GM19468 (cell line): Measurements from ENCODE around the gene B3GNT7.
"Not testable (repeated sequence)": the region's sequence is repeated elsewhere in the genome, so short reads cannot be mapped to it uniquely, and the experiment has no call there.

Experiments used
- ATAC-seq: cut with Tn5 transposase; IDR thresholded peaks from one replicate; pipeline ENCODE4 v1.9.1; 2021; ENCODE audit warnings: mild to moderate bottlenecking, moderate library complexity, moderate number of reproducible peaks; ENCODE audit not compliant: unreplicated experiment; ENCODE audit errors: extremely low read depth

Gene B3GNT7

DNA sequence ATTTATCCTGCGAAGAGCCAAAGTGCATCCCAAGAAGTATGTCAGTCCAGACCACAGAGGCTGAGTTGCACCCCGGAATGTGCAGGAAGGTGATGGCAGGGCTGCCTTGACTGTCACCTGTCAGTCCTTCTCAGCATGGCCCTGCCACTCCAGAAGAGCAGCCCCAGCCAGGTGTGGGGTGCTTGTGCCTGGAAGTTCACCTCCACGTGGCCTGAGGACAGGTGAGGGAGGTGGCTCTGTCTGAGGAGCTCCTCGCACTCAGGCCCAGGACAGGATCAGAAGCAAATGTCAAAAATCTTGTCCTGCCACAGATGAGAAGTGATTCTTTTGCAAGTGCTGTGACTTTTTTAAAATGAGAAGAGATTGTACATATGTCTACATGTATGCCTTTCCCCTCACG lies 31.4 kb upstream of the B3GNT7 start:
- ATAC-seq = no peak

DNA sequence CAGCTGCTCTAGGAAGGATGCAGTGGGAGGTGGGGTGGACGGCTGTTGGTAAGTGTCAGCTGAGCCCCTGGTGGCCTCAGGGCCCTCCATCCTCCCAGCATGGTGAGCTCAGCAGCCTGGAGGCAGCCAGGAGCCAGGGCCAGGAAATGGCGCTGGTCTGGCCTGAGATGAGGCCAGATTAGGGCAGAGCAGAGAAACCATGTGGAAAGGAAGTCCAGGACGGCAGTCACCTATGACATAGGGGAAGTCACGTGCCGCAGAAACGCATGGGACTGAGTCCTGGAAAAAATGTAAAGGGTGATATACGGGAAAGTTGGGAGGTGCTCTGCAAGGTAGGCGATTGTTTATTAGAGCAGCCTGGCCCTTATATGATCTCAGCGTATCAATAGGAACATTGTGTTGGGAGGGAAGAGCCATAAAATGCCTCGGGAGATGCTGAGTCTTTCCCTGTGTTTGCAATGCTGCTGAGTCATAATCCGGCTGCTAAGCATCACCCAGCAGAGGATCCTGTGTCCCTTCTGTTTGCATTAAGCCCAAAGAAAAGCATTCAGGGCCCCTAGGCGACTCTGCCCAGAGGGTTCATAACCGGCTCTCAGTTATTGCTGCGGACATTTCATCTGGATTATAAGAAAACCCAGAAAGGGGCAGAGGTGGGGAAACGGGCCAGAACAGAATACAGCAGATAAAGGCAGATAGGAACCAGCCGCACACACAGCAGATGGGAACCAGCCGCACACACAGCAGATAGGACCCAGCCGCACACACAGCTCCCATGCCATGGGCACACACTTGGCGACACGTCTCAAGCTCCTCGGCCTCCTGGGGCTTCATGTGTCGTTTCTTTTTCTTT lies 30.3 kb upstream of the B3GNT7 start:
- no peak for ATAC-seq

DNA sequence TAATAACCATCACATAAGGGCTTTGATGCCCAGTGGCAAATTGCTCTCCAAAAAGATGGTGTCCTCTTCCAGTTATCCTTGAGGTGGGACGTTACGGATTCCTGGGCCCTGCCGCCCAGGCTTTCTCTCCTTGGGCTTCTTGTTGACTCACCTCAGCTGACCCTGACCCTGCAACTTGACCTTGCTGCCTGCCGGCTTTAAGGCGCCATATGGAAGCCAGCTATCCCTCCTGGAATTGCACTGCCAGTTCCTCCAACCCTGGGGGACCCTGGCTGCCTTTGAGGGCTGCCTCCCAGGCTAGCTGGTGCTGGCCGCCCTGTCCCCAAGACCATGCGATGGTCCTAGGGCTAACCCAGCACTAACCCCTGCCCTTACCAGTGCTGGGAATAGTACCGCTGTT lies 28.3 kb upstream of the B3GNT7 start:
- no peak for ATAC-seq

DNA sequence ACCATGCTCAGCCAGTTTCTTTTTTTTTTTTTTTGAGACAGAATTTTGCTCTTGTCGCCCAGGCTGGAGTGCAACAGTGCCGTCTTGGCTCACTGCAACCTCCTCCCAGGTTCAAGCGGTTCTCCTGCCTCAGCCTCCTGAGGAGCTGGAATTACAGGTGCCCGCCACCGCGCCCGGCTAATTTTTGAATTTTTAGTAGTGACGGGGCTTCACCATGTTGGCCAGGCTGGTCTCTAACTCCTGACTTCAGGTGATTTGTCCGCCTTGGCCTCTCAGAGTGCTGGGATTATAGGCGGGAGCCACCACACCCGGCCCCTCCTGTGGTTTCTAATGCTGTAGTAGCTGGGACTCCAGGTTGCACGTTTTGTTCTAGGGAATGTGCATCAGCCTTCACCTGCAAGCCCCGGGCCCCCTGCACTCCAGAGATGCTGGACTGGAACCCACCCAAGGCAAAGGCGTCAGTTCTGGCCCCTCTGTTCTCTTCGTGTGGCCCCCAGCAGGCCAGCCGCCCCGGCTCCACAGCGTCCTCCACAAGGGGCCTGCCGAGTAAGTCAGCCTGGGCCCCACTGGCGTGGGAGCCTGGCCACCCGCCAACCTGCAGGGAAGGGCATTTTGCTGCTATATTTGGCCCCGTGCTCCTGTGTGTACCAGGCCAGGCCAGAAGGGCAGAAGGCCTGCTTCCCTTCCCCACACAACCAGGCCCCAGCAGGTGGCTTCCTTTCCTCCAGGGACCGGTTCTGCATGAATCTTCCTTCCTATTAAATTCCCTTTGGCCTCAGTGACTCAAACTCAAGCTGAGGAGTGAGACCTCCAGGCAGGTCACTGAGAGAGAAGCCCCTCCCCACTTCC lies 25.7 kb upstream of the B3GNT7 start:
- no peak for ATAC-seq

DNA sequence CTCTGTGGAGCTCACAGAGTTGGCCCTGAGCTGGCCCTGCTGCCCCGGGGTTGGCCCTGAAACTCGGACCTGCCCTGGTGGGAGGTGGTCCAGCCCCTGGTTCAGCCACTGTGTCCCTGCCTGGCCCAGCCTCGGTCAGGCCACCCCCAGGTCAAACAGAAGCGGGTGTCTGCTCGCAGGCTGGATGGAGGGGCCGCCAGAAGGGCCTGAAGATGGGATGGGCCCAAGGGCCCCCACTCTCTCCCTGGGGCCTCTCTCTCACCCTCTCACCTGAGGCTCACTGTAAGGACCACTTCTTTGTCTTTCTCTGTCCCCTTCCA lies 25.1 kb upstream of the B3GNT7 start:
- ATAC-seq = no peak

DNA sequence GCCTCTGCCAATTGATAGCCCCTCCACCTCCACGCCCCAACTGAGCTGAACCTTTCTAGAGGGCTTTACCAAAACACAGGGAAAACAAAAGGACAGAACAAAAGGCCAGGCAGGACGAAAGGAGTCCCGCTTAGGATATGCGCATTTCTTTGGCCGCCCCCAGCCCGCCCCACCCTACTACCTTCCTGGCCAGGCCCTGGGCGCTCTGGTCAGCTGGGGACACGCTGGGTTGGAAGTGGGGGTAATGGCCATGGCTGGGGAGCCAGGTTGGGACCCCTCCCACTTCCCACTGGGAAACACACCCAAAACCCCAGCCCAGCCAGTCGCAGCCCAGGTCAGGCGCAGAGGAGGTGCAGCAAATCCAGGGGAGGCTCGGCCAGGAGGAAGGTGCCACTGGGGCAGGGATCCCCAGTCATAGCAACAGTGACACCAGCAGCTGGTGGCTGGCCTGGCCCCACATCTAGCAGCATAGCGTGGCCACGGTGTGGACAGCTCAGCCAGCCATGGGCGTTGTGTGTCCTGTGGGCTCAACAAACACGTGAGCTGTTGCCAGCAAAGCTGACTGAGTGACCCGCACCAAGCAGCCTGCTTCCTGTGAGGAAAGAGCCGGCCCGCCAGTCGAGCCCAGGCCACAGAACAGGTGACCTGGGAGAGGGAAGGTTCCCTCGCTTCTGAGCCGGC lies 24.6 kb upstream of the B3GNT7 start:
- ATAC-seq = no peak

DNA sequence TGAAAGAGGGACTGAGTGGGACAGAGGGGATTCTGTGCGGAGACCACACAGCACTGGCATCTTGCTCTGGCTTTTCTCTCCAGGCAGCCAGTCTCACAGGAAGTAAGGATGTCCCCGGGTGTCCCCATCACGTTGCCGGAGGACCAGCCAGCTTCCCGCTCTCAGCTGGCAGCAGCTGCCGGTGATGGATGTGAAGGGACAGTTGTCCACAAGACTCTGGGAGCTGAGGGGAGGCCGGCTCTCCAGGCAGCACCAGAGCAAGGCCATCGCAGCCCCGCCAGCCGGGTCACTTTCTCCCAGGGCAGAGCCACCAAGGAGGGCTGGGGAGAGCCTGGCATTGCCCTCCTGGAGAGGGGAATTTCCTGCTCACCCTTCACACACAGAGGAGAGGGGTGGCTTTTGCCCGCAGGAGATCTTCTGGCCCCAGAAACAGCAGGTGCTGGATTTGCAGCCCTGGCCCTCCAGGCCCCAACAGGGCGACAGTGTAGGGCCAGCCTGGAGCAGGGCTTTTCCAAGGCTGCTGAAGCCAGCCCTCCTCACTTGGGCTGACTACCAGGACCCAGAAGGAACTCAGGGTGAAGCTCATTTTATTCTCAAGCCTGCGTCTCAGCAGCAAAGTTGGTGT lies 24.0 kb upstream of the B3GNT7 start:
- ATAC-seq = no peak

DNA sequence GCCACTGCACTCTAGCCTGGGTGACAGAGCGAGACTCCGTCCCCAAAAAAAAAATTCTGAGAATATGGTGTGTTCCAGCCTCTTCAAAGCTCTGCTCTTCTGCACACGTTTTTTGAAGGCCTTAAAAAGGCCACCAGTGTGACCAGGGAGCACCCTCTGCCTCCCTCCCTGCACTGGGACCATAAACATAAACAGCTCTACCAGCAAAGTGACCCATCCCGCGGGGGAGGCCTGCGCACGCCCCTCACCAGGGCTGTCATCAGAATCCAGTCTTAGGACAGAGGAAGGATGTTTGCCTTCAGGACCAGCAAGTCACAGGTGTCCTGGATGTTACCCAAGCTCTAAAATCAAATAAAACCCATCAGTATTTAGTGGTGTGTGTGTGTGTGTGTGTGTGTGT lies 23.2 kb upstream of the B3GNT7 start:
- no peak for ATAC-seq

DNA sequence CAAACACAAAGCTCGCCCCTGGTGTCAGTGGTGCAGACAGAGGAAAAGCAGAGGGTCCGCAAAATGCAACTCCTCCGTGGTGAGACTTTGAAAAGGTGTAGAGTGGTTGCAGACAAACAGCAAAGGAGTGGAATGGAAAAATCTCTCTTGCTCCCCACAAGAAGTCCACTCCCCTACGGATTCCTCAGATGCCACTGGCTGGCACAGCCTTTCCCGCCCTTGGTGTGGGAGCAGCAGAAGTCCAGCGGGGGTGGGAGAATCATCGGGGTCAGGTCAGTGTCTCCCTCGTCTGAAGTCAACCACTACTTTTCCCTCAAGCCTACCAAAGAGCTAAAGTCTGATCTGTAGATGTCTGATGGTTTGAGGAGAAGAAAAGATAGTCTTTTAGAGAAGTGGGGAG lies 22.3 kb upstream of the B3GNT7 start:
- no peak for ATAC-seq

DNA sequence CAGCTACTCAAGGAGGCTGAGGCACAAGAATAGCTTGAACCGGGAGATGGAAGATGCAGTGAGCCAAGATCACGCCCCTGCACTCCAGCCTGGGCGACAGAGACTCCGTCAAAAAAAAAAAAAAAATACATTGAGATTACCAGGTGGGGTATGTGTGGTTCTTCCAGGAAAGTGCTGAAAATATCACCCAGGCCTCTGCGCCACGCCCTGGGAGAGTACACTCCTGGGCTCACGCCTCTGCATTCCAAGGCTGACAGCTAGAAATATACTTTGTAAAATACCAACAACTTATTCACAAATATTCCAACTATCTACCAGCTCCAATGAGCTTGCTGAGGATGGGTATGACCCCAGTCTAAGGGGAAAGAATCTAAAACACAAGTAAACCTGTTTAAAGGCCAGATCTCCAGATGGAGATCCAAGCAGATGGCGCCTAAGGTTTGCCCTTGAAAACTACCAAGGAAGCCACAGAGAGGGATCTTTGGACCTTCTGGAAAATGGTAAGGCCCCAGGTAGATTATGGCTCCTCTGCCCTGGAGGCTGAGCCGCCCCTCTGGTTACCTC lies 21.6 kb upstream of the B3GNT7 start:
- ATAC-seq = no peak

DNA sequence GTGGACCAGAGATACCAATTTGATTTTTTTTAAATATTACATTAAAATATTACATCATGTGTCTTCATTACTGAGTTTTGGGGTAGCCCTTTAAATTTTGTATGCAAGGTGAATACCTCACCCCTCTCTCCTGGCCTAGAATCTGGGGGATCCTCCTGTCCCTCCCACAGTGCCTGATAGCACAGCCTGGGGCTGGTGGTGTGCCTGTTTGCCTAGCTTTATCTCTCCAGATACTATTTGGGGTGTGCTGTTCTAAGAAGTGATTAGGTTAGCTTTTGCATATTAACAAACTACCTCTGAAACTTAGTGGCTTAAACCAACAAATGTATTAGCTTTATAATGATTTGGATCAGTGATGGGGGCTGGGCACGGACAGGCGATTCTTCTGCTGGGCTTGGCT lies 20.7 kb upstream of the B3GNT7 start:
- ATAC-seq = no peak

DNA sequence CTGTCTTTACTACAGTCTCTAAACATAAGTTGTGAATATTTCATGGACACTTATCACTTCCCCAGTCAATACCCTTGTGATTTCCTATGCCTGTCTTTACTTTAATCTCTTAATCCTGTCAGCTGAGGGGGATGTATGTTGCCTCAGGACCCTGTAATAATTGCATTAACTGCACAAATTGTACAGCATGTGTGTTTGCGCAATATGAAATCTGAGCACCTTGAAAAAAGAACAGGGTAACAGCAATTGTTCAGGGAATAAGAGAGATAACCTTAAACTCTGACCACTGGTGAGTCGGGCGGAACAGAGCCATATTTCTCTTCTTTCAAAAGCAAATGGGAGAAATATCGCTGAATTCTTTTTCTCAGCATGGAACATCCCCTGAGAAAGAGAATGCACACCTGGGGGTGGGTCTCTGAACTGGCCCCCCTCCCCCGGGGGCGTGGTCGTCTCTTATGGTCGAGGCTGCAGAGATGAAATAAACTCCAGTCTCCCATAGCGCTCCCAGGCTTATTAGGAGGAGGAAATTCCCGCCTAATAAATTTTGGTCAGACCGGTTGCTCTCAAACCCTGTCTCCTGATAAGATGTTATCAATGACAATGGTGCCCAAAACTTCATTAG lies 19.4 kb upstream of the B3GNT7 start:
- not testable (repeated sequence) for ATAC-seq

DNA sequence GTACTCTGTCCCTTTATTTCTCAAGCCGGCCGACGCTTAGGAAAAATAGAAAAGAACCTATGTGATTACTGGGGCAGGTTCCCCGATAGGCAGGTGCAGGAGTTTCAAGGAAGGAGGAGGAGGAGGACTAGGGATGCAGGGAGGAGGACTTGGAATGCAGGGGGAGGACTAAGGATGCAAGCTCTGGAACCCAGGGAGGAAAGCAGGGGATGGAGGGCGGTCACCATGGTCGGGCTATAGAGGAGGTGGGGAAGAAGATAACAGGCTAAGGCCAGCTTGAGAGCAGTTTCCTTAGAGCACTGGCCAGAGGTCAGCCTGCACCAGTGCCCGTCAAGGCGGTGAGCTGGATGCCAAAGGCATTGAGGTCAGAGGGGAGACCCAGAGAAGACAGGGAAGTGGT lies 18.7 kb upstream of the B3GNT7 start:
- no peak for ATAC-seq

DNA sequence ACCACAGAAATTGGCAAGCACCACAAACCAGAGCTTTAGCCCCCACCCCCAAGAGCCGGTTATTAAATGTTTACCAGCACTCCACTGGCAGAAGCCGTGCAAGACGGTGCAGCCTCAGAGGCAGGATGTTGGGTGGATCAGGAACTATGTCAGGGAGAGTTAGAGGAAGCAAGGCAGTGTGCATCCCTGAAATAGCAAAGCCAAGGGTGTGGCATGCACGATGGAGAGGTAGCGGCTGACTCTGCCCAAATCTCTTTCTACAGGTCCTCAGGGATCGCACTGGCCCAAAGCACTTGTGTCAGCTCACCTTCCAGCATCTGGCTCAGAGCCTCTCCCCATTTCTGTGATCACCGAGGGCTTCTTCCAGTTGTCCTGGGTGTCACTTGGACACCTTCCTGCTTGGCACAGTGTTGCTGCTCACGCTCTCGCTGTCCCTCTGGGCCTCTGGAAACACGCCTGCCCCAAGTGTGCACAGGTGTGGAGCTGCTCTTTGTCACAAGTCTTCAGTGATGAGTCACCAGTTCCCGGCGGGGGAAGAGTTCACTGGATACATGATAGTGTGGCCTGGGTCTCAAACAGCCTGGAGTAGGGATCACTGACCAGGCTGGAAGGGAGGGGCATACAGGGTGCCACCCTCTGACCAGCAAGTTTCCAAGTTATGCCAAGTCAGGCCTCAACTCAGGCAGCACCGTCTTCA lies 17.3 kb upstream of the B3GNT7 start:
- no peak for ATAC-seq

DNA sequence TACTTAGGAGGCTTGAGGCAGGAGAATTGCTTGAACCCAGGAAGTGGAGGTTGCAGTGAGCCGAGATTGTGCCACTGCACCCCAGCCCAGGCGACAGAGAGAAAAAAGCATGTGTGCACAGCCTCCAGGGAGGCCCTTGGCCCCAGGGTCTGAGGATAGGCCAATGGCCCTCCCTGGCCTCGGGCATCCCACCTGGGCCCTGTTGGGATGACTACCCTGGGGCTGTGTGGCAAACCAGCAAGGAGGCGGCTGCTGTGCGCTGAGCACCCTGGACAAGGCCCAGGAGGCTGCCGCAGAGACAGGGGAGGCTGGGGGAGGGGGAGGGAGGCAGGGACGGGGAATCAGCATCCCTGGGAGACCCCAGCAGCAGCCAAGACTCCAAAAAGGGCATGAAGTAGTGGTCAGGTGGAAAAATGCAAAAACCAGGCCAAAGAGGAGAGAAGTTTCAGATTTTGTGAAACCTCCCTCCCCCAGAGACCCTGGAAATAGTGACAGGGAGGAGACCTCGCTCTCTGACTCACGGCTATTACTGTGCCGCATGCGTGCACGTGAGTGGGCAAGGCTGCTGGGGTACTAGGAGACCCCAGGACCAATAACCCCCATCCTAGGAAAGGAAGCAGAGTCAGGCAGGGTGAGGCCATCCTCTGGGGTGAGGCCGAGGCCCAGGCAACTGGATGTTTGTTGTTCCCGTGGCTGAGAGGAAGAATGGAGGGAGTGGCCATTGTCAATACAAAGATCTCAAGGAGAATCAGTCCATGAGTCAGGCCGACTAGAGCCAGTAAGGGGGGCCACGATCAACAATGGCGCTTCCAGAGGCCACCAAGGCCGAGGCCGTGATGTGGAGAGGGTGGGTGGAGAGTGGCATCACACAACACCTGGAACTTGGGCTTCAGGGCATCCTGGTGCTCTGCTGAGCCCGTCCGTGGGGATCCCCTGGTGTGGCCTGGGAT lies 16.0 kb upstream of the B3GNT7 start:
- no peak for ATAC-seq

DNA sequence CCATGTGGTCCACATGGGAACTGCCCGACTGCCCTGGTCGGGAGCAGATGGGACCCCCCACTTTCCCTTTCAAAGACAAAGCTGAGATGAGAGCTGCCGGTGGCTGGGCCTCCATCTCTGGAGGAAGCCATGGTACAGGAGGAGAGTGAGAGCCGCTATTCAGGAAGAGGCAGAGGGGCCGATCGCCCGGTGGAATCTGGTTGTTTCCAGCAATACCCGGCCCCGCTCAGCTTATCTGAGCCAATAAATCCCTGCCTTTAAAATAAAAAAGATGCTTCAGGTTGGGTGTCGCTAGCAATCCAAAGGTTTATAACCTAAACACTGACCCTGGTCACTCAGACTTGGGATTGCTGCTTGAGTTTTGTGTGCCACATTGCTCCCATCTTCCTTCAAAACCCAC lies 15.2 kb upstream of the B3GNT7 start:
- no peak for ATAC-seq

DNA sequence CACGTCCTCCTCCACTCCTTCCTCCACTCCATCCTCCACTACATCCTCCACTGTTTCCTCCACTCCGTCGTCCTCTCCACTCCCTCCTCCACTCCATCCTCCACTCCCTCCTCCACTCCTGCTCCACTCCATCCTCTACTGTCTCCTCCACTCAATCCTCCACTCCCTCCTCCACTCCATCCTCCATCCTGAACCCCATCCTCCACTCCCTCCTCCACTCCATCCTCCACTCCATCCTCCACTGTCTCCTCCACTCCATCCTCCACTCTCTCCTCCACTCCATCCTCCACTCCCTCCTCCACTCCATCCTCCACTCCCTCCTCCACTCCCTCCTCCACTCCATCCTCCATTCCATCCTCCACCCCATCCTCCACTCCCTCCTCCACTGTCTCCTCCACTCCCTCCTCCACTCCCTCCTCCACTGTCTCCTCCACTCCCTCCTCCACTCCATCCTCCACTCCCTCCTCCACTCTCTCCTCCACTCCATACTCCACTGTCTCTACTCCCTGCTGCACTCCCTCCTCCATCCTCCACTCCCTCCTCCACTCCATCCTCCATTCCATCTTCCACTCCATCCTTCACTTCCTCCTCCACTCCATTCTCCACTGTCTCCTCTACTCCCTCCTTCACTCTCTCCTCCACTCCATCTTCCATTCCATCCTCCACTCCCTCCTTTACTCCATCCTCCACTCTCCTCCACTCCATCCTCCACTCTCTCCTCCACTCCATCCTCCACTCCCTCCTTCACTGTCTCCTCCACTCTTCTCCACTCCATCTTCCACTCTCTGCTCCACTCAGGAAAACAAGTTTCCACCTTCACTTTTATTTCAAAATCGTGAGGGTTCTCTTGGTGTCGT lies 14.3 kb upstream of the B3GNT7 start:
- ATAC-seq = no peak
